Measurements from ENCODE around the gene PAM16.
A peak's percentile ranks its signal among the peaks of the same experiment; 100 is the strongest.
"Not testable (repeated sequence)": the region's sequence is repeated elsewhere in the genome, so short reads cannot be mapped to it uniquely, and the experiment has no call there.

The PAM16 gene

GRCh38 chr16:4350787-4351659, at the start of gene PAM16:
PAM16 (minus strand) TSS chr16:4351321; CDS start chr16:4351234, 87 bp downstream.
- peak; percentile 88 for DNase-seq (ENCODE audit: low spot score)

GRCh38 chr16:4399001-4399730, 48.0 kb upstream of the PAM16 start:
- DNase-seq (ENCODE audit: low spot score), result no peak

- no peak for DNase-seq (ENCODE audit: low spot score)
These were observed 44.1 kb upstream of the PAM16 start for GRCh38 chr16:4395055-4395726.

- not testable (repeated sequence) for DNase-seq (ENCODE audit: low spot score)
These were observed 42.7 kb upstream of the PAM16 start for GRCh38 chr16:4393850-4394249.

GRCh38 chr16:4393240-4393600, 42.1 kb upstream of the PAM16 start:
- no peak for DNase-seq (ENCODE audit: low spot score)

- DNase-seq (ENCODE audit: low spot score), result no peak
These were observed 41.5 kb upstream of the PAM16 start for GRCh38 chr16:4392382-4393239.

GRCh38 chr16:4391631-4392381, 40.7 kb upstream of the PAM16 start:
- DNase-seq (ENCODE audit: low spot score), result no peak

- DNase-seq (ENCODE audit: low spot score), result no peak
These were observed 39.4 kb upstream of the PAM16 start for GRCh38 chr16:4390266-4391260.

- no peak for DNase-seq (ENCODE audit: low spot score)
These were observed 38.2 kb upstream of the PAM16 start for GRCh38 chr16:4389051-4389955.

GRCh38 chr16:4388271-4389021, 37.3 kb upstream of the PAM16 start:
- DNase-seq (ENCODE audit: low spot score), result no peak

- DNase-seq (ENCODE audit: low spot score), result no peak
These were observed 36.7 kb upstream of the PAM16 start for GRCh38 chr16:4387781-4388180.

GRCh38 chr16:4386951-4387565, 35.9 kb upstream of the PAM16 start:
- no peak for DNase-seq (ENCODE audit: low spot score)

- DNase-seq (ENCODE audit: low spot score), result no peak
These were observed 35.3 kb upstream of the PAM16 start for GRCh38 chr16:4386451-4386805.

GRCh38 chr16:4385789-4386450, 34.8 kb upstream of the PAM16 start:
- DNase-seq (ENCODE audit: low spot score), result no peak

- no peak for DNase-seq (ENCODE audit: low spot score)
These were observed 34.1 kb upstream of the PAM16 start for GRCh38 chr16:4385066-4385788.

- DNase-seq (ENCODE audit: low spot score), result no peak
These were observed 33.4 kb upstream of the PAM16 start for GRCh38 chr16:4384509-4384942.
